T-helper 17 cell (primary cell): ENCODE measurements around the gene HOPX. TPM values are rescaled to one million over a fixed set of nuclear protein-coding genes. Genes with fewer than 3 reads are reported as not detected.
A peak's percentile ranks its signal among the peaks of the same experiment; 100 is the strongest.
"Not testable (repeated sequence)": the region's sequence is repeated elsewhere in the genome, so short reads cannot be mapped to it uniquely, and the experiment has no call there.

ENCODE experiments used
- ATAC-seq: fragments of 150-1000 bp; cut with Tn5 transposase; 2 replicates; pipeline ENCODE4 v1.10.0; 2021; ENCODE audit warnings: mild to moderate bottlenecking, moderate library complexity
- DNase-seq, 3 donors: peaks; one replicate each; pipeline versions ENCODE4 v3.0.0 to v3.0.0-alpha.2; 2020 to 2021
- H3K9me3 ChIP-seq: one replicate; pipeline ENCODE4 v1.7.0; 2013; ENCODE audit warnings: low read length, mild to moderate bottlenecking; ENCODE audit not compliant: control insufficient read depth, poor library complexity, severe bottlenecking
- H3K27ac Mint-ChIP-seq: one replicate; pipeline ENCODE4 v1.8.0; 2022; ENCODE audit warnings: mild to moderate bottlenecking, moderate library complexity, mixed read lengths
- H3K27me3 Mint-ChIP-seq: one replicate; pipeline ENCODE4 v1.8.0; 2022; ENCODE audit warnings: mixed read lengths
- H3K36me3 Mint-ChIP-seq: one replicate; pipeline ENCODE4 v1.8.0; 2022; ENCODE audit warnings: low read depth, mixed read lengths
- H3K4me1 Mint-ChIP-seq: one replicate; pipeline ENCODE4 v1.8.0; 2022; ENCODE audit warnings: mild to moderate bottlenecking, mixed read lengths
- H3K4me3 Mint-ChIP-seq: one replicate; pipeline ENCODE4 v1.8.0; 2022; ENCODE audit warnings: mild to moderate bottlenecking, moderate library complexity, mixed read lengths
- total RNA-seq, 4 donors: library from RNA in 2 of 4; stranded (reverse) in 2 of 4; gene quantifications; one replicate each; pipeline ENCODE4 v1.2.3 and lab custom pipeline; 2022 to 2026

The HOPX gene
- total RNA-seq, 2 donors from 2014 or later: 17.6 to 30.7 TPM

- H3K27ac Mint-ChIP-seq: no peak overlapping the region
- DNase-seq (no peak), ATAC-seq (no peak)
- peaks cover 9% of the 10 kb centered on the region for H3K27me3 Mint-ChIP-seq
- peaks cover 2% of the 10 kb centered on the region for H3K4me1 Mint-ChIP-seq
- no peak overlapping the region for H3K4me3 Mint-ChIP-seq
- no peaks in the 10 kb centered on the region for H3K9me3 ChIP-seq
- H3K36me3 Mint-ChIP-seq: peaks cover 2% of the 10 kb centered on the region
Observed at GRCh38 chr4:56626420-56626819, 54.7 kb downstream of the HOPX start.

- Mint-ChIP-seq H3K4me3 (no peak overlapping the region), H3K4me1 (peaks cover 5% of the 10 kb centered on the region), H3K27ac (no peak overlapping the region), H3K27me3 (peaks cover 16% of the 10 kb centered on the region), H3K36me3 (peaks cover 2% of the 10 kb centered on the region)
- DNase-seq (no peak), ATAC-seq (no peak)
- H3K9me3 ChIP-seq: no peaks in the 10 kb centered on the region
Observed at GRCh38 chr4:56622176-56622575, 58.9 kb downstream of the HOPX start.

- no peak overlapping the region for H3K27ac Mint-ChIP-seq
- H3K4me3 Mint-ChIP-seq: no peak overlapping the region
- H3K4me1 Mint-ChIP-seq: peaks cover 5% of the 10 kb centered on the region
- no peak for ATAC-seq
- no peaks in the 10 kb centered on the region for H3K9me3 ChIP-seq
- DNase-seq: no peak
- no peaks in the 10 kb centered on the region for H3K36me3 Mint-ChIP-seq
- H3K27me3 Mint-ChIP-seq: peaks cover 23% of the 10 kb centered on the region
Observed at GRCh38 chr4:56619816-56620215, 61.3 kb downstream of the HOPX start.

- H3K4me3 Mint-ChIP-seq: no peak overlapping the region
Observed at GRCh38 chr4:56619160-56619559, 61.9 kb downstream of the HOPX start.

GRCh38 chr4:56618734-56619133 is 62.4 kb downstream of the HOPX start:
- DNase-seq (no peak), ATAC-seq (no peak)
- H3K4me3 Mint-ChIP-seq: no peak overlapping the region
- H3K27ac Mint-ChIP-seq: no peak overlapping the region
- no peaks in the 10 kb centered on the region for H3K36me3 Mint-ChIP-seq
- H3K4me1 Mint-ChIP-seq: peaks cover 5% of the 10 kb centered on the region
- H3K9me3 ChIP-seq: no peaks in the 10 kb centered on the region
- H3K27me3 Mint-ChIP-seq: peaks cover 30% of the 10 kb centered on the region

More at GRCh38 chr4:56619160-56619559, 61.9 kb downstream of the HOPX start:
- no peaks in the 10 kb centered on the region for H3K9me3 ChIP-seq
- no peaks in the 10 kb centered on the region for H3K36me3 Mint-ChIP-seq
- peaks cover 26% of the 10 kb centered on the region for H3K27me3 Mint-ChIP-seq
- peaks cover 5% of the 10 kb centered on the region for H3K4me1 Mint-ChIP-seq
- no peak overlapping the region for H3K27ac Mint-ChIP-seq
- no peak for DNase-seq
- no peak for ATAC-seq

- ATAC-seq (no peak), DNase-seq (no peak)
- Mint-ChIP-seq H3K4me1 (no peaks in the 10 kb centered on the region), H3K27me3 (peaks cover 56% of the 10 kb centered on the region), H3K36me3 (no peaks in the 10 kb centered on the region), H3K27ac (no peak overlapping the region), H3K4me3 (no peak overlapping the region)
- no peaks in the 10 kb centered on the region for H3K9me3 ChIP-seq
Observed at GRCh38 chr4:56613101-56613862, 67.8 kb downstream of the HOPX start.

GRCh38 chr4:56612282-56612681 is 68.8 kb downstream of the HOPX start:
- Mint-ChIP-seq H3K27ac (peak overlapping the region; percentile 51), H3K4me1 (no peaks in the 10 kb centered on the region), H3K4me3 (no peak overlapping the region), H3K36me3 (no peaks in the 10 kb centered on the region), H3K27me3 (peaks cover 47% of the 10 kb centered on the region)
- ATAC-seq (no peak), DNase-seq (no peak)
- H3K9me3 ChIP-seq: no peaks in the 10 kb centered on the region

- Mint-ChIP-seq H3K4me3 (no peak overlapping the region), H3K36me3 (peaks cover 3% of the 10 kb centered on the region), H3K4me1 (no peaks in the 10 kb centered on the region), H3K27ac (no peak overlapping the region), H3K27me3 (peaks cover 54% of the 10 kb centered on the region)
- no peaks in the 10 kb centered on the region for H3K9me3 ChIP-seq
- ATAC-seq: no peak
- no peak for DNase-seq
Observed at GRCh38 chr4:56611501-56611900, 69.6 kb downstream of the HOPX start.

- not testable (repeated sequence) for H3K27ac Mint-ChIP-seq, DNase-seq, H3K9me3 ChIP-seq, H3K36me3 Mint-ChIP-seq, H3K4me3 Mint-ChIP-seq, H3K4me1 Mint-ChIP-seq, ATAC-seq
- H3K27me3 Mint-ChIP-seq: peaks cover 55% of the 10 kb centered on the region
Observed at GRCh38 chr4:56610170-56610569, 70.9 kb downstream of the HOPX start.

GRCh38 chr4:56607926-56608325 is 73.2 kb downstream of the HOPX start:
- H3K27ac Mint-ChIP-seq: no peak overlapping the region
- H3K27me3 Mint-ChIP-seq: peaks cover 47% of the 10 kb centered on the region
- peaks cover 3% of the 10 kb centered on the region for H3K36me3 Mint-ChIP-seq
- H3K9me3 ChIP-seq: no peaks in the 10 kb centered on the region
- no peak for DNase-seq
- H3K4me3 Mint-ChIP-seq: no peak overlapping the region
- no peak for ATAC-seq
- H3K4me1 Mint-ChIP-seq: no peaks in the 10 kb centered on the region

- DNase-seq (no peak), ATAC-seq (no peak)
- Mint-ChIP-seq H3K27me3 (peaks cover 46% of the 10 kb centered on the region), H3K27ac (no peak overlapping the region), H3K36me3 (peaks cover 3% of the 10 kb centered on the region), H3K4me3 (no peak overlapping the region), H3K4me1 (no peaks in the 10 kb centered on the region)
- no peaks in the 10 kb centered on the region for H3K9me3 ChIP-seq
Observed at GRCh38 chr4:56606385-56606784, 74.7 kb downstream of the HOPX start.

- not testable (repeated sequence) for H3K4me3 Mint-ChIP-seq, ATAC-seq, H3K27ac Mint-ChIP-seq, DNase-seq, H3K36me3 Mint-ChIP-seq, H3K9me3 ChIP-seq, H3K4me1 Mint-ChIP-seq
- H3K27me3 Mint-ChIP-seq: peaks cover 41% of the 10 kb centered on the region
Observed at GRCh38 chr4:56605464-56605863, 75.6 kb downstream of the HOPX start.

GRCh38 chr4:56603297-56603696 is 77.8 kb downstream of the HOPX start:
- no peak for ATAC-seq
- H3K27ac Mint-ChIP-seq: no peak overlapping the region
- peaks cover 3% of the 10 kb centered on the region for H3K36me3 Mint-ChIP-seq
- no peaks in the 10 kb centered on the region for H3K4me1 Mint-ChIP-seq
- DNase-seq: no peak
- no peaks in the 10 kb centered on the region for H3K9me3 ChIP-seq
- no peak overlapping the region for H3K4me3 Mint-ChIP-seq
- peaks cover 29% of the 10 kb centered on the region for H3K27me3 Mint-ChIP-seq
